ENCODE measurements around the gene NTM.

- TF ChIP-seq CTCF (IDR thresholded peaks at IDR 0.05) (no peak), EP300 (IDR thresholded peaks at IDR 0.05) (no peak)
Measured at GRCh38 chr11:132045107-132045506, 674.7 kb downstream of the NTM start.
